ENCODE measurements around the gene IL25. TPM values are rescaled to one million over a fixed set of nuclear protein-coding genes. Genes with fewer than 3 reads are reported as not detected.

The IL25 gene
- total and polyA plus RNA-seq, 10 of the 15 experiments (the other 5 are each of a cell fraction or from before 2014, with no cell fraction given): not detected

DNA sequence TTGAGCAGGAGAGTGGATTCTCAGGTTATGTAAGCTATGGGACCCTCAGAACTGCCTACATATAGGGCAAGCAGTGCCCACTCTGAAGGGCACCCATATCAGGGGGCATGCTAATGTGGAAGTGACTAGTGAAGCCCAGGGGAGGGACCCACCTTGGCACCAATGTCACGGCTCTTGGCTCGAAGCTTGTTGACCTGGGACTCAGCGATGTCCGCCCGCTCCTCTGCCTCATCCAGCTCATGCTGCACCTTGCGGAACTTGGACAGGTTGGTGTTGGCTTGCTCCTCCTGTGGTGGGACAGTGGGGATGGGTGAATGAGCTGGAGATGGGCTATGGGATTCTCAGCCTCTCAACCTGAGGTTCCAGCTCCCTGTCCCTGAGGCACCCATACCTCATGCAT is 9.7 kb downstream of the IL25 start:
- no peak for FAIRE-seq

More for the DNA sequence above, 9.7 kb downstream of the IL25 start:
- TF ChIP-seq SKIL (IDR thresholded peaks at IDR 0.05; ENCODE audit: low read depth, poor library complexity, severe bottlenecking): no peak
- no peak for TF ChIP-seq FOS (IDR thresholded peaks at IDR 0.05; ENCODE audit: borderline replicate concordance, extremely low read depth, insufficient read length)
- TF ChIP-seq HDAC6 (IDR thresholded peaks at IDR 0.05; ENCODE audit: unreplicated experiment): no peak
- TF ChIP-seq NR2C1 (IDR thresholded peaks at IDR 0.05): no peak
- no peak for TF ChIP-seq CREM (IDR thresholded peaks at IDR 0.05; ENCODE audit: low read depth)
- no peak for TF ChIP-seq CUX1 (IDR thresholded peaks at IDR 0.05; ENCODE audit: insufficient replicate concordance, low read depth, low read length)
- no peak for TF ChIP-seq MXI1 (IDR thresholded peaks at IDR 0.05; ENCODE audit: low read depth, low read length)
- TF ChIP-seq CBX3 (IDR thresholded peaks at IDR 0.05; ENCODE audit: borderline replicate concordance, low read depth): no peak
- no peak for TF ChIP-seq BHLHE40 (IDR thresholded peaks at IDR 0.05; ENCODE audit: borderline replicate concordance in 1 of 2, low read depth in 2 of 2, low read length in 1 of 2)
- Histone ChIP-seq H3K79me2 (ENCODE audit: control insufficient read depth, insufficient read depth, low read length) (no peaks in the 10 kb centered on the region), H3K4me2 (ENCODE audit: control insufficient read depth, insufficient read depth) (no peak overlapping the region), H3K4me3 (no peak overlapping the region), H3K4me1 (ENCODE audit: control insufficient read depth, insufficient read depth, low read length) (no peaks in the 10 kb centered on the region), H3K27ac (ENCODE audit: control insufficient read depth, insufficient read depth) (no peak overlapping the region), H2AFZ (ENCODE audit: control insufficient read depth, low read depth, low read length) (no peak overlapping the region), H3K9me3 (replicated peaks; ENCODE audit: control insufficient read depth, insufficient read depth, low read length) (no peaks in the 10 kb centered on the region), H4K20me1 (ENCODE audit: control insufficient read depth, insufficient read depth) (no peaks in the 10 kb centered on the region), H3K27me3 (replicated peaks in 1 of 2; ENCODE audit: control insufficient read depth in 2 of 2, insufficient read depth in 2 of 2, low read length in 1 of 2) (no peaks in the 10 kb centered on the region; a peak in 1 of 4 replicates), H3K9ac (ENCODE audit: control insufficient read depth, insufficient read depth, low read length) (no peak overlapping the region), H3K36me3 (ENCODE audit: control insufficient read depth in 2 of 2, insufficient read depth in 2 of 2, low read length in 1 of 2) (no peaks in the 10 kb centered on the region)
- in situ Hi-C loops (cut with MboI): loop anchor here (5.0 kb wide), 1 partner anchor 120 kb away; no protein-coding TSS in a partner anchor
- ChIA-PET CTCF (interaction anchor here (0.9 to 1.8 kb wide), 5 partner anchors 8 to 261 kb away, joined by 3 to 6 read pairs (median 4); no protein-coding TSS in a partner anchor), SMC1A (ENCODE audit: uncharacterized antibody, unreplicated experiment) (interaction anchor here (1.2 kb wide), 1 partner anchor 262 kb away, joined by 3 read pairs; no protein-coding TSS in a partner anchor), POLR2A (no interaction called here), RAD21 (ENCODE audit: unreplicated experiment) (interaction anchor here (1.2 kb wide), 1 partner anchor 262 kb away, joined by 3 read pairs; no protein-coding TSS in a partner anchor)
- no peak for ATAC-seq
- no peak for DNase-seq (ENCODE audit: low read depth, low spot score)
- WGBS (ENCODE audit: insufficient coverage, insufficient replicate concordance, low lambda C conversion rate, missing lambda C conversion rate): 11% methylated on average over 6 of the region's 6 CpGs
- no TSS peak for BruUV-seq (replicated peaks)
- intact Hi-C loops (cut with micrococcal nuclease; ENCODE audit: unreplicated experiment): no loop called here

All from GM12878 (cell line).